Measurements from ENCODE around the gene FUZ. TPM values are rescaled to one million over a fixed set of nuclear protein-coding genes. Genes with fewer than 3 reads are reported as not detected.
A peak's percentile ranks its signal among the peaks of the same experiment; 100 is the strongest.

Gene FUZ
- total RNA-seq, 1 experiment from 2014 or later = 10.9 TPM

DNA sequence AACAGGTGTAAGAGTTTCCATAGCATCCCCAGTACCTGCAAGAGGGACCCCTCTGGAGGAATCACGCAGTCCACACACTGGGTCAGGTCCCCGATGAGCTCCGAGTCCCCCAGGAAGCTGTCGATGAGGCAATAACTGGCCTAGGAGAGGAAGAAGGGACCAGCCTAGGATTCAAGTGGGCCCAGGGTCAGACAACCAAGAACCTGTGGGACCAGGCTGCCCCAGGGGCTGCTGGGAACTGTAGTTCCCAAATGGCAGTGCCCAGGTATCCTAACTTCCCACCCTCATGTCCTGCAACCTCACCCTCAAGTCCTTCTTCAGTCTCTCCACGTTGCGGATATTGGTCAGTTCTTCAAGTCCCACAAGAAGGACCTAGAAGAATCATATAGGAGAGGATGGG lies 1.8 kb downstream of the FUZ start:
- intact Hi-C loops (cut with micrococcal nuclease) = no loop called here
- Histone ChIP-seq H3K9me2 (replicated peaks; ENCODE audit: low read length) (no peaks in the 10 kb centered on the region), H3K36me3 (ENCODE audit: low read depth, low read length) (no peaks in the 10 kb centered on the region), H3F3A (ENCODE audit: low read length, unreplicated experiment) (peaks cover 11% of the 10 kb centered on the region), H3K9me3 (ENCODE audit: low read length) (no peaks in the 10 kb centered on the region), H3K27ac (ENCODE audit: low read length) (no peak overlapping the region), H3K79me2 (ENCODE audit: low read length) (no peaks in the 10 kb centered on the region), H3K4me3 (ENCODE audit: low read length) (no peak overlapping the region), H3K27me3 (ENCODE audit: low read length) (no peaks in the 10 kb centered on the region), H3K9ac (ENCODE audit: low read length) (no peak overlapping the region), H3K4me2 (ENCODE audit: low read length) (no peak overlapping the region), H3K4me1 (ENCODE audit: insufficient read depth, low read length) (peaks cover 23% of the 10 kb centered on the region), H4K20me1 (ENCODE audit: low read length) (no peaks in the 10 kb centered on the region), H2AFZ (ENCODE audit: low read length) (no peak overlapping the region)
- no TSS peak for BruUV-seq (replicated peaks)
- DNase-seq (peak; percentile 30), ATAC-seq (no peak)
- ChIA-PET CTCF (no interaction called here), POLR2A (ENCODE audit: unreplicated experiment) (no interaction called here)
- TF ChIP-seq, protein P1, sequence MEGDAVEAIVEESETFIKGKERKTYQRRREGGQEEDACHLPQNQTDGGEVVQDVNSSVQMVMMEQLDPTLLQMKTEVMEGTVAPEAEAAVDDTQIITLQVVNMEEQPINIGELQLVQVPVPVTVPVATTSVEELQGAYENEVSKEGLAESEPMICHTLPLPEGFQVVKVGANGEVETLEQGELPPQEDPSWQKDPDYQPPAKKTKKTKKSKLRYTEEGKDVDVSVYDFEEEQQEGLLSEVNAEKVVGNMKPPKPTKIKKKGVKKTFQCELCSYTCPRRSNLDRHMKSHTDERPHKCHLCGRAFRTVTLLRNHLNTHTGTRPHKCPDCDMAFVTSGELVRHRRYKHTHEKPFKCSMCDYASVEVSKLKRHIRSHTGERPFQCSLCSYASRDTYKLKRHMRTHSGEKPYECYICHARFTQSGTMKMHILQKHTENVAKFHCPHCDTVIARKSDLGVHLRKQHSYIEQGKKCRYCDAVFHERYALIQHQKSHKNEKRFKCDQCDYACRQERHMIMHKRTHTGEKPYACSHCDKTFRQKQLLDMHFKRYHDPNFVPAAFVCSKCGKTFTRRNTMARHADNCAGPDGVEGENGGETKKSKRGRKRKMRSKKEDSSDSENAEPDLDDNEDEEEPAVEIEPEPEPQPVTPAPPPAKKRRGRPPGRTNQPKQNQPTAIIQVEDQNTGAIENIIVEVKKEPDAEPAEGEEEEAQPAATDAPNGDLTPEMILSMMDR (conservative IDR thresholded peaks at IDR 0.05; ENCODE audit: low read depth, low read length) = no peak
- TF ChIP-seq EZH2 (IDR thresholded peaks at IDR 0.05; ENCODE audit: low read length, unreplicated experiment) = no peak
- no peak for TF ChIP-seq EZH2phosphoT487 (IDR thresholded peaks at IDR 0.05; ENCODE audit: borderline replicate concordance, low read length)

DNA sequence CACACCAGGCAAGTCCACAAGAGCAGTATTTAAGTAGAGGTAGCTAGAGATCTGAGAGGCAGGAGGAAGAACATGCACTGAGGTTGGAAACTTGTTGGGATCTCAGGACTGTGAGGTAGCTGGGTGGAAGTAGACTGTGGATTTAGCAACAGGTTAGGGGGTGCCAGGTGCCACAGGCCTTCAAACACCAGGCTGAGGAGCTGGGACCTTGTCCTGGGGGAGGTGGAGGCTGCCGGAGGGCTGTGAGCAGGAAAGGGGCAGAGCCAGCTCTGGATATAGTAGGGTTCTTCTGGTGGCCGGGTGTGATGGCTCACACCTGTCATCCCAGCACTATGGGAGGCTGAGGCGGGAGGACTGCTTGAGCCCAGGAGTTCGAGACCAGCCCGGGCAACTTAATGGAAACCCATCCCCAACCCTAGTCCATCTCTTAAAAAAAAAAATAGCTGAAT lies 3.1 kb downstream of the FUZ start:
- ATAC-seq = no peak
- H2AFZ ChIP-seq (ENCODE audit: low read length) = peak overlapping the region; percentile 96

More for the DNA sequence above, 3.1 kb downstream of the FUZ start:
- H3K79me2 ChIP-seq (ENCODE audit: low read length) = no peaks in the 10 kb centered on the region
- H3K4me1 ChIP-seq (ENCODE audit: insufficient read depth, low read length) = peaks cover 23% of the 10 kb centered on the region
- ChIA-PET CTCF (interaction anchor here (0.8 kb wide), 1 partner anchor 9 kb away, joined by 7 read pairs; no protein-coding TSS in a partner anchor), POLR2A (ENCODE audit: unreplicated experiment) (no interaction called here)
- peaks cover 13% of the 10 kb centered on the region for H3F3A ChIP-seq (ENCODE audit: low read length, unreplicated experiment)
- no TSS peak for BruUV-seq (replicated peaks)
- no peaks in the 10 kb centered on the region for H3K9me2 ChIP-seq (replicated peaks; ENCODE audit: low read length)
- H3K27ac ChIP-seq (ENCODE audit: low read length) = no peak overlapping the region
- TF ChIP-seq EZH2phosphoT487 (IDR thresholded peaks at IDR 0.05; ENCODE audit: borderline replicate concordance, low read length) = no peak
- TF ChIP-seq, protein P1 (conservative IDR thresholded peaks at IDR 0.05; ENCODE audit: low read depth, low read length) = no peak
- no peak for TF ChIP-seq EZH2 (IDR thresholded peaks at IDR 0.05; ENCODE audit: low read length, unreplicated experiment)
- H3K27me3 ChIP-seq (ENCODE audit: low read length) = no peaks in the 10 kb centered on the region
- no peak for DNase-seq
- peak overlapping the region; percentile 77; the same call in 1 of the 2 replicates for H3K4me3 ChIP-seq (ENCODE audit: low read length)
- H3K9ac ChIP-seq (ENCODE audit: low read length) = no peak overlapping the region
- H3K4me2 ChIP-seq (ENCODE audit: low read length) = peak overlapping the region; percentile 91
- H3K36me3 ChIP-seq (ENCODE audit: low read depth, low read length) = peaks cover 3% of the 10 kb centered on the region
- H3K9me3 ChIP-seq (ENCODE audit: low read length) = no peaks in the 10 kb centered on the region
- H4K20me1 ChIP-seq (ENCODE audit: low read length) = no peaks in the 10 kb centered on the region
- intact Hi-C loops (cut with micrococcal nuclease) = loop anchor here (5.0 kb wide), 2 partner anchors 118 to 133 kb away; partner anchors contain the start of genes CPT1C and PRMT1

Measured in PC-3 (cell line).